ENCODE results near the gene SLC25A10. TPM values are rescaled to one million over a fixed set of nuclear protein-coding genes. Genes with fewer than 3 reads are reported as not detected.

Gene SLC25A10
- total and polyA plus RNA-seq, 10 of the 15 experiments (the other 5 are each of a cell fraction or from before 2014, with no cell fraction given): 0.11 to 72.7 (median 22.3) TPM

GRCh38 chr17:81703747-81704654, 8.1 kb upstream of the SLC25A10 start:
- WGBS (ENCODE audit: insufficient coverage, insufficient replicate concordance, low lambda C conversion rate, missing lambda C conversion rate): 4% methylated on average over 27 of the region's 27 CpGs
- FAIRE-seq: peak; percentile 35
- DNase-seq (ENCODE audit: low read depth, low spot score): no peak
- H4K20me1 ChIP-seq (ENCODE audit: control insufficient read depth, insufficient read depth): 0 out of 2 replicates have a peak, but pooled peaks cover 3% of the 10 kb centered on the region
- peaks cover 45% of the 10 kb centered on the region for H3K79me2 ChIP-seq (ENCODE audit: control insufficient read depth, insufficient read depth, low read length)
- H3K4me3 ChIP-seq: peak overlapping the region; percentile 85
- in situ Hi-C loops (cut with MboI) (no loop called here), intact Hi-C loops (cut with micrococcal nuclease; ENCODE audit: unreplicated experiment) (loop anchor here (2.0 kb wide), 1 partner anchor 21 kb away; the partner anchor contains the start of gene ARL16)
- peak overlapping the region; percentile 94 for H3K27ac ChIP-seq (ENCODE audit: control insufficient read depth, insufficient read depth)
- ChIA-PET SMC1A (ENCODE audit: uncharacterized antibody, unreplicated experiment) (interaction anchor here (1.0 kb wide), 2 partner anchors 29 to 155 kb away, joined by 3 read pairs; no protein-coding TSS in a partner anchor), CTCF (interaction anchor here (0.7 to 2.7 kb wide), 4 partner anchors 9 to 103 kb away, joined by 3 to 9 read pairs (median 4); no protein-coding TSS in a partner anchor), RAD21 (ENCODE audit: unreplicated experiment) (interaction anchor here (0.7 to 1.0 kb wide), 3 partner anchors 7 to 28 kb away, joined by 3 read pairs; partner anchors contain the start of genes ARL16 and HGS), POLR2A (interaction anchor here (0.8 to 3.5 kb wide), 7 partner anchors 7 to 334 kb away, joined by 4 to 32 read pairs (median 4); partner anchors contain the start of genes ARL16, CCDC137, DCXR and HGS)
- TSS peak; percentile 57 for BruUV-seq (replicated peaks)
- H3K4me2 ChIP-seq (ENCODE audit: control insufficient read depth, insufficient read depth): peak overlapping the region; percentile 81
- H3K9me3 ChIP-seq (replicated peaks; ENCODE audit: control insufficient read depth, insufficient read depth, low read length): no peaks in the 10 kb centered on the region
- H3K36me3 ChIP-seq (ENCODE audit: control insufficient read depth in 2 of 2, insufficient read depth in 2 of 2, low read length in 1 of 2): peaks cover 20 to 31% of the 10 kb centered on the region in 2 experiments
- H2AFZ ChIP-seq (ENCODE audit: control insufficient read depth, low read depth, low read length): peak overlapping the region; percentile 54; the same call in 1 of the 2 replicates
- no peak for TF ChIP-seq HDAC2 (IDR thresholded peaks at IDR 0.05)
- TF ChIP-seq SIN3A (IDR thresholded peaks at IDR 0.05; ENCODE audit: low read depth, low read length): 0 out of 2 replicates have a peak, but pooled peaks have one; percentile 16
- no peak for TF ChIP-seq SMARCA5 (IDR thresholded peaks at IDR 0.05)
- no peak for TF ChIP-seq KDM1A (IDR thresholded peaks at IDR 0.05; ENCODE audit: borderline replicate concordance)
- TF ChIP-seq TBL1XR1 (IDR thresholded peaks at IDR 0.05; ENCODE audit: low read depth, low read length): 0 out of 2 replicates have a peak, but pooled peaks have one; percentile 13
- TF ChIP-seq ZNF384 (IDR thresholded peaks at IDR 0.05; ENCODE audit: borderline replicate concordance, low read depth, low read length): no peak
- peak; percentile 48; the same call in 1 of the 2 replicates for TF ChIP-seq RUNX3 (IDR thresholded peaks at IDR 0.05; ENCODE audit: low read length)
- TF ChIP-seq ZNF207 (IDR thresholded peaks at IDR 0.05; ENCODE audit: borderline replicate concordance): no peak
- TF ChIP-seq POLR2A (IDR thresholded peaks at IDR 0.05; ENCODE audit: low read depth, low read length): peak; percentile 37
- TF ChIP-seq JUNB (IDR thresholded peaks at IDR 0.05): no peak
- TF ChIP-seq ESRRA (IDR thresholded peaks at IDR 0.05; ENCODE audit: low read length): peak; percentile 4; the same call in 1 of the 2 replicates
- TF ChIP-seq POU2F2 (IDR thresholded peaks at IDR 0.05; ENCODE audit: borderline replicate concordance, low read depth, low read length): no peak
- TF ChIP-seq SMC3 (IDR thresholded peaks at IDR 0.05; ENCODE audit: borderline replicate concordance, low read length): no peak
- H3K4me1 ChIP-seq (ENCODE audit: control insufficient read depth, insufficient read depth, low read length): peaks cover 8% of the 10 kb centered on the region
- H3K27me3 ChIP-seq (replicated peaks in 1 of 2; ENCODE audit: control insufficient read depth in 2 of 2, insufficient read depth in 2 of 2, low read length in 1 of 2): no peaks in the 10 kb centered on the region
- peak; percentile 6 for ATAC-seq
- H3K9ac ChIP-seq (ENCODE audit: control insufficient read depth, insufficient read depth, low read length): peak overlapping the region; percentile 89

Measured in GM12878 (cell line).